ENCODE results near the gene LCN6. TPM values are rescaled to one million over a fixed set of nuclear protein-coding genes. Genes with fewer than 3 reads are reported as not detected.
"Not testable (repeated sequence)": the region's sequence is repeated elsewhere in the genome, so short reads cannot be mapped to it uniquely, and the experiment has no call there.

LCN6 gene
- total and polyA plus RNA-seq, 3 donors from 2014 or later = 7.8 to 19.1 (median 11.3) TPM

- no peaks in the 10 kb centered on the region for H3K4me1 ChIP-seq
- no peaks in the 10 kb centered on the region for H3K27me3 ChIP-seq
- no peaks in the 10 kb centered on the region for H3K36me3 ChIP-seq (ENCODE audit: low read depth, missing control alignments)
- no peak overlapping the region for H3K27ac ChIP-seq
- 83 to 84% methylated on average over 3 of the region's 3 CpGs for WGBS, 2 donors
- no peak for TF ChIP-seq POLR2A (IDR thresholded peaks at IDR 0.05)
- no peak for TF ChIP-seq CTCF (IDR thresholded peaks at IDR 0.05)
- intact Hi-C loops (cut with DNase I; ENCODE audit: low total_unique reads) = no loop called here
- no peaks in the 10 kb centered on the region for H3K9me3 ChIP-seq
- DNase-seq = no peak
- no peak overlapping the region for H3K4me3 ChIP-seq
These were observed 23.6 kb upstream of the LCN6 start for GRCh38 chr9:136771907-136772415.

- peaks cover 2% of the 10 kb centered on the region for H3K4me1 ChIP-seq
- WGBS, 2 donors = 6 to 7% methylated on average over 12 to 15 of the region's 16 CpGs
- no peaks in the 10 kb centered on the region for H3K9me3 ChIP-seq
- no peak overlapping the region for H3K27ac ChIP-seq
- peak; percentile 65 for DNase-seq
- H3K27me3 ChIP-seq = no peaks in the 10 kb centered on the region
- no peak overlapping the region for H3K4me3 ChIP-seq
- intact Hi-C loops (cut with DNase I; ENCODE audit: low total_unique reads) = no loop called here
- no peaks in the 10 kb centered on the region for H3K36me3 ChIP-seq (ENCODE audit: low read depth, missing control alignments)
- TF ChIP-seq CTCF (IDR thresholded peaks at IDR 0.05) (peak in 2 of 3 experiments; percentile 47 to 54), POLR2A (IDR thresholded peaks at IDR 0.05) (no peak)
These were observed 21.4 kb upstream of the LCN6 start for GRCh38 chr9:136769710-136770191.

GRCh38 chr9:136766410-136767120 is 18.2 kb upstream of the LCN6 start:
- H3K36me3 ChIP-seq (ENCODE audit: low read depth, missing control alignments); intact Hi-C loops (cut with DNase I; ENCODE audit: low total_unique reads); H3K9me3 ChIP-seq; H3K27ac ChIP-seq; H3K4me1 ChIP-seq; H3K27me3 ChIP-seq; H3K4me3 ChIP-seq: not testable (repeated sequence)
- peak in 1 of 3 experiments; percentile 30 for TF ChIP-seq CTCF (IDR thresholded peaks at IDR 0.05)
- 48 to 52% methylated on average over 17 to 18 of the region's 18 CpGs for WGBS, 2 donors
- DNase-seq = peak; percentile 84

- H3K27me3 ChIP-seq; H3K27ac ChIP-seq; H3K36me3 ChIP-seq (ENCODE audit: low read depth, missing control alignments); intact Hi-C loops (cut with DNase I; ENCODE audit: low total_unique reads); H3K4me1 ChIP-seq; H3K9me3 ChIP-seq; H3K4me3 ChIP-seq; DNase-seq: not testable (repeated sequence)
- WGBS, 2 donors = 82 to 84% methylated on average over 14 of the region's 14 CpGs
These were observed 17.6 kb upstream of the LCN6 start for GRCh38 chr9:136765745-136766409.

GRCh38 chr9:136765041-136765440 is 16.7 kb upstream of the LCN6 start:
- DNase-seq = peak; percentile 59
- intact Hi-C loops (cut with DNase I; ENCODE audit: low total_unique reads) = no loop called here
- Histone ChIP-seq H3K4me3 (no peak overlapping the region), H3K4me1 (peaks cover 2% of the 10 kb centered on the region), H3K9me3 (no peaks in the 10 kb centered on the region), H3K27me3 (no peaks in the 10 kb centered on the region), H3K36me3 (ENCODE audit: low read depth, missing control alignments) (no peaks in the 10 kb centered on the region), H3K27ac (peak overlapping the region in 1 of 2 donors; percentile 1)
- no peak for TF ChIP-seq CTCF (IDR thresholded peaks at IDR 0.05)
- TF ChIP-seq POLR2A (IDR thresholded peaks at IDR 0.05) = no peak
- WGBS, 2 donors = 75 to 89% methylated on average over 1 to 14 of the region's 14 CpGs

All from testis (tissue), 3 donors.